K562 (cell line): ENCODE results near the gene VTN. TPM values are rescaled to one million over a fixed set of nuclear protein-coding genes. Genes with fewer than 3 reads are reported as not detected.
A peak's percentile ranks its signal among the peaks of the same experiment; 100 is the strongest.

Source experiments
- ATAC-seq: fragments of 200-7000 bp; cut with Tn5 transposase; 3 replicates; pipeline ENCODE4 v1.9.1; 2020; ENCODE audit warnings: moderate library complexity
- BruUV-seq: library from RNA; stranded (reverse); fragments of 400-500 nt; replicated peaks from 2 replicates; lab custom pipeline; 2021; lab: Mats Ljungman, UMichigan
- CTCF ChIA-PET: fragments of 300-600 bp; formaldehyde crosslinking; extraction: SDS; loops from one replicate; lab custom pipeline; 2021; ENCODE audit warnings: low intra/inter-chr PET ratio; lab: Yijun Ruan, JAX
- POLR2A ChIA-PET: fragments of 300-600, 350-650 bp; sonication (Branson Sonifier 250); formaldehyde crosslinking; extraction: SDS; loops from one replicate; lab custom pipeline; 2021; ENCODE audit warnings: antibody characterized with exemption, inconsistent platforms; lab: Yijun Ruan, JAX
- DNase-seq, 4 experiments: peaks; one replicate each; pipeline versions ENCODE4 v3.0.0 to v3.0.0-alpha.2; 2011 to 2018; ENCODE audit warnings: low spot score in 3 of 4, mixed read lengths in 3 of 4; ENCODE audit errors: extremely low read depth in 1 of 4
- FAIRE-seq: peaks from 2 replicates; lab custom pipeline; 2011; peaks lifted over from hg19 to GRCh38; lab: Jason Lieb, UNC
- H2AFZ ChIP-seq: 2 replicates; pipeline ENCODE4 v1.6.0; 2011; ENCODE audit warnings: low read depth, low read length, control low read depth, inconsistent platforms
- H3K27ac ChIP-seq: fragments of 200-600 bp; 3 replicates; pipeline ENCODE4 v1.8.0; 2011; ENCODE audit warnings: low read depth, mild to moderate bottlenecking, control low read depth, inconsistent platforms, low read length, moderate library complexity, mixed read lengths; ENCODE audit errors: extremely low read depth
- H3K27me3 ChIP-seq, 2 experiments: fragments of 300-600 bp in 1 of 2; 2 replicates in 1 of 2; 3 replicates in 1 of 2; pipeline versions ENCODE4 v1.6.0 to v1.8.0; 2011; ENCODE audit warnings: inconsistent platforms in 2 of 2, low read length in 2 of 2, mild to moderate bottlenecking in 1 of 2, mixed read lengths in 1 of 2, moderate library complexity in 1 of 2; ENCODE audit not compliant: control insufficient read depth in 2 of 2, insufficient read depth in 2 of 2
- H3K36me3 ChIP-seq: fragments of 300-600 bp; 3 replicates; pipeline ENCODE4 v1.8.0; 2011; ENCODE audit warnings: mild to moderate bottlenecking, low read length, inconsistent platforms; ENCODE audit not compliant: control insufficient read depth, insufficient read depth
- H3K4me1 ChIP-seq, 2 experiments: fragments of 200-600 bp in 1 of 2; replicated peaks in 1 of 2; 2 replicates in 1 of 2; 3 replicates in 1 of 2; pipeline versions ENCODE4 v1.5.1 to v1.8.0; 2011; ENCODE audit warnings: inconsistent platforms in 2 of 2, low read length in 2 of 2, mild to moderate bottlenecking in 1 of 2, mixed read lengths in 1 of 2, moderate library complexity in 1 of 2; ENCODE audit not compliant: control insufficient read depth in 2 of 2, insufficient read depth in 2 of 2
- H3K4me2 ChIP-seq: 2 replicates; pipeline ENCODE4 v1.6.1; 2011; ENCODE audit warnings: low read length, control low read depth, inconsistent platforms, mixed read lengths; ENCODE audit not compliant: insufficient read depth
- H3K4me3 ChIP-seq: fragments of 200-600 bp; sonication (generic), shearing (Covaris generic); 2 replicates; pipeline ENCODE4 v1.5.1; 2016; ENCODE audit warnings: control low read depth, inconsistent platforms
- H3K79me2 ChIP-seq: fragments of 200-600 bp; 3 replicates; pipeline ENCODE4 v1.8.0; 2011; ENCODE audit warnings: low read length, inconsistent platforms; ENCODE audit not compliant: control insufficient read depth, insufficient read depth
- H3K9ac ChIP-seq, 2 experiments: 2 replicates each; pipeline versions ENCODE4 v1.6.0 to v1.6.1; 2011; ENCODE audit warnings: low read depth in 2 of 2, low read length in 2 of 2, control low read depth in 1 of 2, inconsistent platforms in 1 of 2, mild to moderate bottlenecking in 1 of 2, mixed read lengths in 1 of 2; ENCODE audit not compliant: insufficient read depth in 1 of 2
- H3K9me1 ChIP-seq: one replicate; pipeline ENCODE4 v1.6.0; 2011; ENCODE audit warnings: inconsistent platforms, mild to moderate bottlenecking, low read length, moderate library complexity; ENCODE audit not compliant: control insufficient read depth, insufficient read depth
- H3K9me3 ChIP-seq: replicated peaks from 2 replicates; pipeline ENCODE4 v1.5.1; 2011; ENCODE audit warnings: low read depth, low read length, inconsistent platforms; ENCODE audit not compliant: control insufficient read depth, insufficient read depth
- H4K20me1 ChIP-seq: replicated peaks from 2 replicates; pipeline ENCODE4 v1.6.1; 2011; ENCODE audit warnings: low read length, inconsistent platforms, mixed read lengths; ENCODE audit not compliant: control insufficient read depth, insufficient read depth
- ATF7 ChIP-seq: fragments of 450-650 bp; IDR thresholded peaks from 2 replicates; pipeline ENCODE4 v1.7.1; 2014; ENCODE audit warnings: mild to moderate bottlenecking, moderate library complexity
- CHD1 ChIP-seq: fragments of 200-600 bp; sonication (generic); IDR thresholded peaks from one replicate; pipeline ENCODE4 v1.6.1; 2012; ENCODE audit warnings: mild to moderate bottlenecking, moderate library complexity, low read length, inconsistent platforms
- E2F1 ChIP-seq: sonication (generic); formaldehyde crosslinking; IDR thresholded peaks from 2 replicates; pipeline ENCODE4 v1.8.1; 2023; ENCODE audit warnings: mild to moderate bottlenecking, missing genetic modification reagents, moderate library complexity
- GABPB2 ChIP-seq: fragments of 250-450 bp; sonication (Bioruptor Pico); conservative IDR thresholded peaks from 2 replicates; pipeline ENCODE4 v1.5.1; 2021; ENCODE audit warnings: mild to moderate bottlenecking
- KAT7 ChIP-seq: sonication (generic); formaldehyde crosslinking; IDR thresholded peaks from 2 replicates; pipeline ENCODE4 v1.8.0; 2022; ENCODE audit warnings: missing genetic modification reagents, mild to moderate bottlenecking, borderline replicate concordance
- NBN ChIP-seq: fragments of 450-650 bp; IDR thresholded peaks from 2 replicates; pipeline ENCODE4 v1.6.1; 2016; ENCODE audit warnings: low read depth, mild to moderate bottlenecking
- NKRF ChIP-seq: fragments of 450-650 bp; IDR thresholded peaks from 2 replicates; pipeline ENCODE4 v1.6.1; 2016; ENCODE audit warnings: borderline replicate concordance
- RBM25 ChIP-seq: fragments of 200-400 bp; formaldehyde crosslinking; IDR thresholded peaks from 2 replicates; pipeline ENCODE4 v1.6.1; 2018; ENCODE audit warnings: low read length, low read depth, moderate library complexity; ENCODE audit not compliant: severe bottlenecking
- RCOR1 ChIP-seq, 2 experiments: IDR thresholded peaks; 2 replicates each; pipeline ENCODE4 v1.6.1; 2012; ENCODE audit warnings: low read depth in 2 of 2, low read length in 2 of 2, borderline replicate concordance in 1 of 2, improper control_type of control experiment in 1 of 2
- SLC30A9 ChIP-seq: fragments of 250-450 bp; sonication (Bioruptor Pico); IDR thresholded peaks from 2 replicates; pipeline ENCODE4 v1.8.0; 2022; ENCODE audit warnings: mild to moderate bottlenecking, moderate library complexity
- ZNF347 ChIP-seq: fragments of 450-650 bp; formaldehyde crosslinking; IDR thresholded peaks from 2 replicates; pipeline ENCODE4 v1.4.0; 2020; ENCODE audit warnings: low read depth, mild to moderate bottlenecking, moderate library complexity
- ZNF561 ChIP-seq: fragments of 450-650 bp; formaldehyde crosslinking; conservative IDR thresholded peaks from 2 replicates; pipeline ENCODE4 v1.4.0; 2020; ENCODE audit warnings: mild to moderate bottlenecking, moderate library complexity
- WGBS: fragments of 100-300 bp; shearing (Covaris generic); methylation state at CpG from one replicate; pipeline ENCODE4 v1.1.6; 2016; ENCODE audit warnings: low coverage, mixed read lengths; ENCODE audit not compliant: insufficient coverage; ENCODE audit errors: missing lambda C conversion rate; 5-methylcytosine and 5-hydroxymethylcytosine counted together
- in situ Hi-C: fragments of 300-500 bp; cut with MboI; formaldehyde crosslinking; loops from 4 replicates; pipeline ENCODE4 v1.15.0; 2018; ENCODE audit warnings: inconsistent platforms, mixed read lengths
- intact Hi-C: fragments of 100-400 bp; cut with micrococcal nuclease; formaldehyde crosslinking; loops from 2 replicates; pipeline ENCODE4 v1.14.2; 2022
- polyA plus RNA-seq, 8 experiments: library from polyadenylated mRNA; depleted of rRNA in 4 of 8; stranded (reverse) in 5 of 8; unstranded in 3 of 8; fragments of >200 nt; fragmentation: Nextera tagmentation in 2 of 8; fragmentation: Illumina TruSeq in 1 of 8; extraction: Ambion mirVana in 2 of 8; extraction: Trizol in 1 of 8; gene quantifications; 2 replicates each; pipeline versions ENCODE4 v1.2.1 to v1.2.3, GENCODE V29; 2011 to 2014; ENCODE audit warnings: inconsistent platforms in 1 of 8, missing spikeins in 1 of 8
- total RNA-seq, 7 experiments: library from RNA; depleted of rRNA in 6 of 7; stranded (reverse); fragments of >200 nt in 6 of 7; fragmentation: Illumina TruSeq in 2 of 7; extraction: Trizol in 2 of 7; gene quantifications; 2 replicates each; pipeline versions ENCODE4 v1.2.1 to v1.2.3, GENCODE V29; 2011 to 2021; ENCODE audit warnings: low replicate concordance in 1 of 7

Gene VTN
- total and polyA plus RNA-seq, 9 of the 15 experiments (the other 6 are each of a cell fraction or from before 2014, with no cell fraction given): 0.13 to 1.0 (median 0.29) TPM; not detected in 1

- TF ChIP-seq GABPB2 (CRISPR knock-in tag) (no peak), NBN (no peak), ZNF561 (CRISPR knock-in tag) (no peak), KAT7 (CRISPR knock-in tag) (no peak)
Measured at GRCh38 chr17:28385406-28385805, 15.3 kb upstream of the VTN start.

GRCh38 chr17:28385037-28385400 lies 14.9 kb upstream of the VTN start:
- in situ Hi-C loops (no loop called here), intact Hi-C loops (no loop called here)
- no peak for ATAC-seq
- no peaks in the 10 kb centered on the region for H3K79me2 ChIP-seq
- peaks cover 11 to 44% of the 10 kb centered on the region in 2 experiments; a peak in 3 of 5 replicates for H3K27me3 ChIP-seq
- H3K4me3 ChIP-seq: no peak overlapping the region
- BruUV-seq: no TSS peak
- no peaks in the 10 kb centered on the region for H3K36me3 ChIP-seq
- H3K9ac ChIP-seq: peak overlapping the region in 1 of 2 experiments; percentile 88; a peak in 2 of 4 replicates
- H3K9me1 ChIP-seq: no peaks in the 10 kb centered on the region
- H3K4me2 ChIP-seq: peak overlapping the region; percentile 66; the same call in 1 of the 2 replicates
- H3K4me1 ChIP-seq: peaks cover 6 to 25% of the 10 kb centered on the region in 2 experiments; a peak in 4 of 5 replicates
- POLR2A ChIA-PET: interaction anchor here (0.8 to 1.1 kb wide), 3 partner anchors 19 to 28 kb away, joined by 3 read pairs; no protein-coding TSS in a partner anchor
- H2AFZ ChIP-seq: peak overlapping the region; percentile 76
- no peak overlapping the region; the same call in 2 of the 3 replicates for H3K27ac ChIP-seq
- H4K20me1 ChIP-seq: no peaks in the 10 kb centered on the region
- no peak for FAIRE-seq
- H3K9me3 ChIP-seq: no peaks in the 10 kb centered on the region
- DNase-seq: no peak
- WGBS: 48% methylated on average over 14 of the region's 29 CpGs
- CTCF ChIA-PET: no interaction called here
- TF ChIP-seq E2F1 (CRISPR knock-in tag): no peak
- TF ChIP-seq SLC30A9 (CRISPR knock-in tag): no peak
- no peak for TF ChIP-seq ATF7
- no peak for TF ChIP-seq NKRF
- no peak for TF ChIP-seq RCOR1 (IDR thresholded peaks at IDR 0.05; ENCODE audit: borderline replicate concordance in 1 of 2, low read depth in 2 of 2, low read length in 2 of 2)
- no peak for TF ChIP-seq ZNF347
- TF ChIP-seq RBM25: no peak
- no peak for TF ChIP-seq CHD1

More at GRCh38 chr17:28385406-28385805, 15.3 kb upstream of the VTN start:
- H3K79me2 ChIP-seq: no peaks in the 10 kb centered on the region
- ATAC-seq (no peak), DNase-seq (no peak), FAIRE-seq (no peak)
- no peaks in the 10 kb centered on the region for H4K20me1 ChIP-seq
- CTCF ChIA-PET: no interaction called here
- H3K9me1 ChIP-seq: no peaks in the 10 kb centered on the region
- BruUV-seq: no TSS peak
- WGBS: 63% methylated on average over 8 of the region's 8 CpGs
- peaks cover 11 to 44% of the 10 kb centered on the region in 2 experiments; a peak in 3 of 5 replicates for H3K27me3 ChIP-seq
- no peak overlapping the region for H3K4me3 ChIP-seq
- H3K9ac ChIP-seq: peak overlapping the region in 1 of 2 experiments; percentile 40; a peak in 1 of 4 replicates
- intact Hi-C loops: no loop called here
- POLR2A ChIA-PET: interaction anchor here (0.6 kb wide), 1 partner anchor 9 kb away, joined by 5 read pairs; no protein-coding TSS in a partner anchor
- H3K4me1 ChIP-seq: peaks cover 6 to 26% of the 10 kb centered on the region in 2 experiments; a peak in 4 of 5 replicates
- no peaks in the 10 kb centered on the region for H3K9me3 ChIP-seq
- H3K4me2 ChIP-seq: no peak overlapping the region
- no peaks in the 10 kb centered on the region for H3K36me3 ChIP-seq
- H2AFZ ChIP-seq: no peak overlapping the region
- in situ Hi-C loops: no loop called here
- H3K27ac ChIP-seq: no peak overlapping the region
